ENCODE data around the gene HESX1. TPM values are rescaled to one million over a fixed set of nuclear protein-coding genes. Genes with fewer than 3 reads are reported as not detected.

The HESX1 gene
- total RNA-seq, 5 donors from 2014 or later (not counting 1 experiment from before 2014, with no cell fraction given), result 0.49 TPM; not detected in 4

DNA sequence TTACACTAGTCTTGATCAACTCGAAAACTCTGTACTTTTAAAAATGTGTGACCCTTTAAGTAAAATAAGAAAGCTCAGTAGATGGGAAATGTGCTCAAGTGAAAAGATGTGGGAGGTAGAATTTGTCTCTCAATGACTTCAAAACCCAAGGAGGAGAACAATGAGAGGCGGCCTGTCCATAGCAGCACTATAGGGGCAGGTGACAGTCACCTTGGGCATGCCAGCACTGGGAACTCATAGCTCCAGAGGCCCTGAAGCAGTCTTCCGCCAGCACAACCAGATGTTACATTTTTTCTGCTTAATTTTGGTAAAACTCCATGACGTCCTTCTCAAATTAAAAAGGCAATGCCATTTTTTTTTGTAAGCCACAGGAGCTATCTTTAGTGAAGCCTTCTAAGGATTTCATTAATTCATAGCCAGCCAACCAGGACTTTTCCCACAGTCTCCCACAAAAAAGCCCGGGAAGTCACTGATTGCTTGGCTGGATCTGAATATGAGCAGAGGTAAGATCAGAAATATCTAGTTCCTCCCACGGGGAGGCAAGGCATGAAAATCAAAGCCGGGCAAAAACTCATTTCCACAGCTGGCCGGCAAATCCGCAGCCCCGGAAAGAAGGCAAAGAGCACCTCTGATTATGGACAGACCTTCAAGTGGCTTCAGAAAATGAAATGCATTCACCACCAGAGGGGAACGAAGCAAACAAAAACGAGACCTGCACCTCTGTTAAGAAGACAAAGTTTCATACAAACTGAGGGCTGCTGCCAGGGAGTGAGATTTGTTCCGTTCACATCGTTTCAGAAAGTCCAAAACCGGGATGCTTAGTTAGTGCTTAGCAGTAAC is 45.1 kb downstream of the HESX1 start:
- Mint-ChIP-seq H3K27me3 (peaks cover 39 to 41% of the 10 kb centered on the region in 2 donors), H3K4me3 (no peak overlapping the region), H3K36me3 (no peaks in the 10 kb centered on the region), H3K27ac (no peak overlapping the region), H3K4me1 (peaks cover 11 to 13% (median 12%) of the 10 kb centered on the region in 3 donors), H3K9me3 (no peaks in the 10 kb centered on the region)
- no peak overlapping the region for H3K27ac ChIP-seq (ENCODE audit: low read length)
- H3K27me3 ChIP-seq (replicated peaks in 1 of 2; ENCODE audit: control insufficient read depth in 2 of 2, extremely low read depth in 1 of 2, insufficient read depth in 2 of 2, low read length in 1 of 2), result peaks cover 10 to 15% of the 10 kb centered on the region in 2 experiments
- H3K4me3 ChIP-seq (ENCODE audit: control insufficient read depth in 1 of 2, extremely low read depth in 1 of 2, low read length in 1 of 2), result no peak overlapping the region
- WGBS (ENCODE audit: insufficient coverage), result 73% methylated on average over 12 of the region's 15 CpGs
- ATAC-seq (replicated peaks in 1 of 4), result no peak
- ChIA-PET CTCF (no interaction called here), POLR2A (interaction anchor here in 1 of 2 donors (0.6 kb wide), 1 partner anchor 976 kb away, joined by 3 read pairs; no protein-coding TSS in a partner anchor)
- H3K9me3 ChIP-seq, result no peaks in the 10 kb centered on the region
- no peaks in the 10 kb centered on the region for H3K36me3 ChIP-seq (ENCODE audit: control insufficient read depth in 2 of 2, extremely low read depth in 1 of 2, insufficient read depth in 1 of 2, low read length in 1 of 2)
- peaks cover 0 to 6% of the 10 kb centered on the region in 2 experiments for H3K4me1 ChIP-seq (ENCODE audit: control insufficient read depth in 1 of 2, extremely low read depth in 1 of 2, insufficient read depth in 2 of 2, low read length in 2 of 2)
- no peak for DNase-seq

- no peaks in the 10 kb centered on the region for H3K36me3 ChIP-seq (ENCODE audit: control insufficient read depth in 2 of 2, extremely low read depth in 1 of 2, insufficient read depth in 1 of 2, low read length in 1 of 2)
- Mint-ChIP-seq H3K9me3 (no peaks in the 10 kb centered on the region), H3K4me1 (no peaks in the 10 kb centered on the region), H3K27me3 (peaks cover 44 to 47% of the 10 kb centered on the region in 2 donors), H3K27ac (no peak overlapping the region), H3K36me3 (no peaks in the 10 kb centered on the region), H3K4me3 (no peak overlapping the region)
- H3K27ac ChIP-seq (ENCODE audit: low read length), result no peak overlapping the region
- ATAC-seq (replicated peaks in 1 of 4) (no peak), DNase-seq (no peak)
- ChIA-PET POLR2A (no interaction called here), CTCF (no interaction called here)
- WGBS (ENCODE audit: insufficient coverage), result 82% methylated on average over 10 of the region's 19 CpGs
- H3K9me3 ChIP-seq, result no peaks in the 10 kb centered on the region
- no peaks in the 10 kb centered on the region for H3K4me1 ChIP-seq (ENCODE audit: control insufficient read depth in 1 of 2, extremely low read depth in 1 of 2, insufficient read depth in 2 of 2, low read length in 2 of 2)
- no peak overlapping the region for H3K4me3 ChIP-seq (ENCODE audit: control insufficient read depth in 1 of 2, extremely low read depth in 1 of 2, low read length in 1 of 2)
- H3K27me3 ChIP-seq (replicated peaks in 1 of 2; ENCODE audit: control insufficient read depth in 2 of 2, extremely low read depth in 1 of 2, insufficient read depth in 2 of 2, low read length in 1 of 2), result peaks cover 6 to 12% of the 10 kb centered on the region in 2 experiments
Observed at GRCh38 chr3:57152151-57153143, 47.3 kb downstream of the HESX1 start.

GRCh38 chr3:57151749-57152148 is 48.0 kb downstream of the HESX1 start:
- no peak overlapping the region for H3K4me3 ChIP-seq (ENCODE audit: control insufficient read depth in 1 of 2, extremely low read depth in 1 of 2, low read length in 1 of 2)
- no peak overlapping the region for H3K4me3 Mint-ChIP-seq
- H3K36me3 Mint-ChIP-seq, result no peaks in the 10 kb centered on the region
- no peak overlapping the region for H3K27ac ChIP-seq (ENCODE audit: low read length)
- ChIA-PET POLR2A (no interaction called here), CTCF (no interaction called here)
- no peaks in the 10 kb centered on the region for H3K4me1 ChIP-seq (ENCODE audit: control insufficient read depth in 1 of 2, extremely low read depth in 1 of 2, insufficient read depth in 2 of 2, low read length in 2 of 2)
- no peaks in the 10 kb centered on the region for H3K9me3 ChIP-seq
- no peaks in the 10 kb centered on the region for H3K36me3 ChIP-seq (ENCODE audit: control insufficient read depth in 2 of 2, extremely low read depth in 1 of 2, insufficient read depth in 1 of 2, low read length in 1 of 2)
- no peaks in the 10 kb centered on the region for H3K9me3 Mint-ChIP-seq
- ATAC-seq (replicated peaks in 1 of 4) (no peak), DNase-seq (no peak)
- H3K27ac Mint-ChIP-seq, result no peak overlapping the region
- H3K27me3 Mint-ChIP-seq, result peaks cover 44 to 47% of the 10 kb centered on the region in 2 donors
- H3K27me3 ChIP-seq (replicated peaks in 1 of 2; ENCODE audit: control insufficient read depth in 2 of 2, extremely low read depth in 1 of 2, insufficient read depth in 2 of 2, low read length in 1 of 2), result peaks cover 6 to 9% of the 10 kb centered on the region in 2 experiments
- 93% methylated on average over 3 of the region's 3 CpGs for WGBS (ENCODE audit: insufficient coverage)
- no peaks in the 10 kb centered on the region for H3K4me1 Mint-ChIP-seq

GRCh38 chr3:57151021-57151449 is 48.7 kb downstream of the HESX1 start:
- DNase-seq (no peak), ATAC-seq (replicated peaks in 1 of 4) (no peak)
- no peak overlapping the region for H3K27ac Mint-ChIP-seq
- CTCF ChIA-PET, result no interaction called here
- no peaks in the 10 kb centered on the region for H3K4me1 Mint-ChIP-seq
- H3K4me1 ChIP-seq (ENCODE audit: control insufficient read depth in 1 of 2, extremely low read depth in 1 of 2, insufficient read depth in 2 of 2, low read length in 2 of 2), result no peaks in the 10 kb centered on the region
- H3K9me3 Mint-ChIP-seq, result no peaks in the 10 kb centered on the region
- peaks cover 43% of the 10 kb centered on the region in 2 donors for H3K27me3 Mint-ChIP-seq
- H3K27me3 ChIP-seq (replicated peaks in 1 of 2; ENCODE audit: control insufficient read depth in 2 of 2, extremely low read depth in 1 of 2, insufficient read depth in 2 of 2, low read length in 1 of 2), result peaks cover 6 to 7% of the 10 kb centered on the region in 2 experiments
- H3K27ac ChIP-seq (ENCODE audit: low read length), result no peak overlapping the region
- WGBS (ENCODE audit: insufficient coverage), result no CpG with 5 or more reads among the region's 2 CpGs
- no peaks in the 10 kb centered on the region for H3K36me3 ChIP-seq (ENCODE audit: control insufficient read depth in 2 of 2, extremely low read depth in 1 of 2, insufficient read depth in 1 of 2, low read length in 1 of 2)
- no peak overlapping the region for H3K4me3 ChIP-seq (ENCODE audit: control insufficient read depth in 1 of 2, extremely low read depth in 1 of 2, low read length in 1 of 2)
- no peaks in the 10 kb centered on the region for H3K9me3 ChIP-seq
- no peak overlapping the region for H3K4me3 Mint-ChIP-seq
- no peaks in the 10 kb centered on the region for H3K36me3 Mint-ChIP-seq
- POLR2A ChIA-PET, result no interaction called here

DNA sequence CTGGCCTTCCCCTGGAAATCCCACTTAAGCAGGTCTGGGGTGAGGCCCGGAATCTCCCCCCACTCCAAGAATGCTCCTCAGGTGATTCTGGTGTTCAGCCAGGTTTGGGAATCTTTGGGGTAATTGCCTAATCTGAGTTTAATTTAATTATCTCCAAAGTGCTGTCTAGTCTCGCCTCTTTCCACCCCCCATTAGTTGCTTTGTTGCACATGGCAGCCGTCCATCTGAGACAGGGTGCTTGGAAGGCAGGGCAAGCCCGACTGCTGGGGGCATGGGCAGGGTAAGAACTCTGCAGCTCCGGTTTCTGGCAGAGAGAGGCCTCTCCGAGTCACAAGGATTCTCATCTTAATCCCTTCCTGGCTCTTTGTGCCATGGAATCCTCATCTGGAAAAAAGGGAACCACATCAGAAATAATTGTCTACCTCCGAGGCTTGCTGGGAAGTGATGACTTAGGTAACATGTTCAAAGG is 49.6 kb downstream of the HESX1 start:
- WGBS (ENCODE audit: insufficient coverage), result 86% methylated on average over 3 of the region's 7 CpGs
- ATAC-seq (replicated peaks in 1 of 4) (no peak), DNase-seq (no peak)
- peaks cover 40 to 42% of the 10 kb centered on the region in 2 donors for H3K27me3 Mint-ChIP-seq
- H3K27ac ChIP-seq (ENCODE audit: low read length), result no peak overlapping the region
- CTCF ChIA-PET, result no interaction called here
- H3K4me1 ChIP-seq (ENCODE audit: control insufficient read depth in 1 of 2, extremely low read depth in 1 of 2, insufficient read depth in 2 of 2, low read length in 2 of 2), result no peaks in the 10 kb centered on the region
- no peak overlapping the region for H3K4me3 ChIP-seq (ENCODE audit: control insufficient read depth in 1 of 2, extremely low read depth in 1 of 2, low read length in 1 of 2)
- no peaks in the 10 kb centered on the region for H3K9me3 Mint-ChIP-seq
- no peaks in the 10 kb centered on the region for H3K4me1 Mint-ChIP-seq
- POLR2A ChIA-PET, result no interaction called here
- H3K9me3 ChIP-seq, result no peaks in the 10 kb centered on the region
- no peak overlapping the region for H3K27ac Mint-ChIP-seq
- no peak overlapping the region for H3K4me3 Mint-ChIP-seq
- no peaks in the 10 kb centered on the region for H3K36me3 ChIP-seq (ENCODE audit: control insufficient read depth in 2 of 2, extremely low read depth in 1 of 2, insufficient read depth in 1 of 2, low read length in 1 of 2)
- H3K27me3 ChIP-seq (replicated peaks in 1 of 2; ENCODE audit: control insufficient read depth in 2 of 2, extremely low read depth in 1 of 2, insufficient read depth in 2 of 2, low read length in 1 of 2), result peaks cover 6 to 7% of the 10 kb centered on the region in 2 experiments
- H3K36me3 Mint-ChIP-seq, result no peaks in the 10 kb centered on the region
